Activated CD4-positive, alpha-beta memory T cell treated with anti-CD3 and anti-CD28 coated beads, Interleukin-2, amount 10 ng/mL, durations not matched to agents 7 days and 5 days (primary cell): ENCODE measurements around the gene PITPNC1. TPM values are rescaled to one million over a fixed set of nuclear protein-coding genes. Genes with fewer than 3 reads are reported as not detected.
A peak's percentile ranks its signal among the peaks of the same experiment; 100 is the strongest.
"Not testable (repeated sequence)": the region's sequence is repeated elsewhere in the genome, so short reads cannot be mapped to it uniquely, and the experiment has no call there.

Experiments
- CTCF ChIA-PET: fragments of 350-600 bp; sonication (Branson Sonifier 250); formaldehyde crosslinking; loops from one replicate; lab custom pipeline; 2021; ENCODE audit warnings: antibody characterized with exemption, inconsistent platforms; lab: Charles Lee
- POLR2A ChIA-PET: fragments of 350-600 bp; sonication (Branson Sonifier 250); formaldehyde crosslinking; loops from one replicate; lab custom pipeline; 2021; ENCODE audit warnings: antibody characterized with exemption; lab: Charles Lee
- DNase-seq: peaks from one replicate; pipeline ENCODE4 v3.0.0-alpha.2; 2020
- H3K27ac Mint-ChIP-seq: one replicate; pipeline ENCODE4 v1.8.0; 2021; ENCODE audit warnings: mild to moderate bottlenecking, mixed read lengths
- H3K27me3 Mint-ChIP-seq: one replicate; pipeline ENCODE4 v1.8.0; 2021; ENCODE audit warnings: mixed read lengths
- H3K36me3 Mint-ChIP-seq: one replicate; pipeline ENCODE4 v1.8.0; 2021; ENCODE audit warnings: low read depth, mixed read lengths
- H3K4me1 Mint-ChIP-seq: one replicate; pipeline ENCODE4 v1.8.0; 2021; ENCODE audit warnings: mixed read lengths
- H3K4me3 Mint-ChIP-seq: one replicate; pipeline ENCODE4 v1.8.0; 2021; ENCODE audit warnings: mild to moderate bottlenecking, mixed read lengths
- H3K9me3 Mint-ChIP-seq: one replicate; pipeline ENCODE4 v1.8.0; 2021; ENCODE audit warnings: mixed read lengths
- total RNA-seq, 2 experiments: library from RNA; stranded (reverse); gene quantifications; one replicate each; pipeline ENCODE4 v1.2.3, GENCODE V29; 2021

Gene PITPNC1
- total RNA-seq, 2 experiments from 2014 or later, result 29.1 to 31.1 TPM

- H3K4me1 Mint-ChIP-seq, H3K4me3 Mint-ChIP-seq, H3K27ac Mint-ChIP-seq, H3K27me3 Mint-ChIP-seq, POLR2A ChIA-PET, H3K9me3 Mint-ChIP-seq, DNase-seq, CTCF ChIA-PET, H3K36me3 Mint-ChIP-seq: not testable (repeated sequence)
These were observed 201.8 kb downstream of the PITPNC1 start for GRCh38 chr17:67578679-67579405.

- Mint-ChIP-seq H3K27ac (no peak overlapping the region), H3K4me1 (peaks cover 4% of the 10 kb centered on the region), H3K36me3 (no peaks in the 10 kb centered on the region), H3K9me3 (no peaks in the 10 kb centered on the region), H3K27me3 (no peaks in the 10 kb centered on the region), H3K4me3 (no peak overlapping the region)
- ChIA-PET POLR2A (interaction anchor here (0.6 kb wide), 1 partner anchor 82 kb away, joined by 4 read pairs; no protein-coding TSS in a partner anchor), CTCF (interaction anchor here (1.4 kb wide), 1 partner anchor 20 kb away, joined by 3 read pairs; no protein-coding TSS in a partner anchor)
- no peak for DNase-seq
These were observed 205.6 kb downstream of the PITPNC1 start for GRCh38 chr17:67582673-67583081.

GRCh38 chr17:67585077-67585602 is 208.1 kb downstream of the PITPNC1 start:
- POLR2A ChIA-PET, result no interaction called here
- Mint-ChIP-seq H3K27ac (no peak overlapping the region), H3K9me3 (no peaks in the 10 kb centered on the region), H3K4me1 (no peaks in the 10 kb centered on the region), H3K4me3 (no peak overlapping the region), H3K36me3 (no peaks in the 10 kb centered on the region), H3K27me3 (no peaks in the 10 kb centered on the region)
- CTCF ChIA-PET, result no interaction called here
- no peak for DNase-seq

DNA sequence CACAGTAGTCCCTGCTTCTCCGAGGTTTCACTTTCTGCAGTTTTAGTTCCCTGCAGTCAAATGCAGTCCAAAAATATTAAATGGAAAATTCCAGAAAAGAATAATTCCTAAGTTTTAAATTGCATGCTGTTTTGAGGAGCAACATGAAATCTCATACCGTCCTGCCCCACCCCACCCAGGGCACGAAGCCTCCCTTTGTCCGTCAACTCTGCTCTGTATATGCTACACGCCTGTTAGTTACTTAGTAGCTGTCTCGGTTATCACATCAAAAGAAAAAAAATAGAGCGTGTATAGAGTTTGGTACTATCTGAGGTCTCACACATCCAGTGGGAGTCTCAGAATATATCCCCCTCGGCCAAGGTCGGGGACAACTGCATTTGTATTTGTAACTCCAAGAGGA is 211.2 kb downstream of the PITPNC1 start:
- Mint-ChIP-seq H3K4me1 (no peaks in the 10 kb centered on the region), H3K27me3 (no peaks in the 10 kb centered on the region), H3K36me3 (no peaks in the 10 kb centered on the region), H3K9me3 (no peaks in the 10 kb centered on the region), H3K27ac (no peak overlapping the region), H3K4me3 (no peak overlapping the region)
- ChIA-PET POLR2A (no interaction called here), CTCF (no interaction called here)
- no peak for DNase-seq

DNA sequence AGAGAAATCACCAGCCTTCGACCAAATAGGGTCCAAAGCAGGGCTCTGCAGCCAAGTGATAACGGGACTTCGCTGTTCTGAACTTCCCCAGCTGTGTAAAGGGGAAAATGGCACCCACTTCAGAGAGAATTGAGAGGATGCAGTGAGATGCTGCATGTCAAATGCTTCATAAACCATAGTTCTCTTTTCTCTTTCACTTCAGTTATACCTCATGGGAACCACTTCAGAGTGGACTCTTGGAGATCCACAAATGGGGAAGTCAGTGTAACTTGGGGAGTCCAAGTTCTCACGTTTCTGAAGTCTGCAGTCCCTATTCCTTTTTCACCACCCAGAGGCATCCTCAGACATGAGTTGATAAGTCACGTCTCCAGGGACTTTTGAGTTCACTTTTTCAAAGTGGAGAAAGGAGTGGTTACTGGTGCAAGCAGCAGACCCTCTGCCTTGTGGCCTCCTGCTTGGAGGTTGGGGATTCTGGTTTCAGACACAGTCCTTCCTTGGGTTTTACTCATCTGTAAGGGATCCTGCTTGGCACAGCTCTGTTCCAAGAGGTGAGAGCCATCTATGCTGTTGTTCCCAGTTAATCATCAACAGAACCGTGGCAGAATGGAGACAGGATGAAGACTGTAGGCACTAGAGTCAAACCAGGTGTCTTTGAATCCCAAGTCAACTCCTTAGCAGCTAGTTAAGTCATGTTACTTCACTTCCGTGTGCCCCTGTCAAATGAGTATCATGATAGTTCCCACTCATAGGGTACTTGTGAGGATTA is 217.2 kb downstream of the PITPNC1 start:
- H3K9me3 Mint-ChIP-seq, result no peaks in the 10 kb centered on the region
- CTCF ChIA-PET, result no interaction called here
- POLR2A ChIA-PET, result interaction anchor here (1.6 kb wide), 1 partner anchor 14 kb away, joined by 5 read pairs; no protein-coding TSS in a partner anchor
- DNase-seq, result no peak
- H3K36me3 Mint-ChIP-seq, result no peaks in the 10 kb centered on the region
- no peaks in the 10 kb centered on the region for H3K4me1 Mint-ChIP-seq
- no peak overlapping the region for H3K27ac Mint-ChIP-seq
- no peaks in the 10 kb centered on the region for H3K27me3 Mint-ChIP-seq
- H3K4me3 Mint-ChIP-seq, result no peak overlapping the region

DNA sequence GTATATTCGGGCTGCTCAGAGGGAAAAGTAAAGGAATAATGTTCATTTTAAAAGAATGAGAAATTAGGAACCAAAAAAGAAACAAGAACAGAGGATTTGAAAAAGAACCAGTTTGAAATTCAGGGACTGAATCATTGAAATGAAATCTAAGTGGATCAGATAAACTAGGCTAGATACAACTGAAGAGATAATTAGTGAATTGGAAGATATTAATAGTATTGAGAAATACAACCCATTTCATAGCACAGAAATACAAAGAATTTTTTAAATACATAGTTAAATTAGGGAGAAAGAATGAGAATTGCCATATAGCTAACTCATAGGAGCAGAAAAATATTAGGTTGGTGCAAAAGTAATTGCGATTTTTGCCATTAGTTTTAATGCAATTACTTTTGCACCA is 223.3 kb downstream of the PITPNC1 start:
- ChIA-PET POLR2A (no interaction called here), CTCF (interaction anchor here (0.6 to 1.0 kb wide), 3 partner anchors 70 to 225 kb away, joined by 3 to 6 read pairs (median 3); no protein-coding TSS in a partner anchor)
- no peak for DNase-seq
- Mint-ChIP-seq H3K4me1 (no peaks in the 10 kb centered on the region), H3K36me3 (no peaks in the 10 kb centered on the region), H3K9me3 (no peaks in the 10 kb centered on the region), H3K27ac (no peak overlapping the region), H3K4me3 (no peak overlapping the region), H3K27me3 (no peaks in the 10 kb centered on the region)

GRCh38 chr17:67601897-67602296 is 224.8 kb downstream of the PITPNC1 start:
- ChIA-PET CTCF (interaction anchor here (0.6 to 2.6 kb wide), 5 partner anchors 41 to 227 kb away, joined by 3 to 17 read pairs (median 5); no protein-coding TSS in a partner anchor), POLR2A (interaction anchor here (0.8 kb wide), 1 partner anchor 9 kb away, joined by 3 read pairs; no protein-coding TSS in a partner anchor)
- no peak overlapping the region for H3K4me3 Mint-ChIP-seq
- H3K27ac Mint-ChIP-seq, result no peak overlapping the region
- no peaks in the 10 kb centered on the region for H3K27me3 Mint-ChIP-seq
- H3K36me3 Mint-ChIP-seq, result no peaks in the 10 kb centered on the region
- no peak for DNase-seq
- H3K9me3 Mint-ChIP-seq, result no peaks in the 10 kb centered on the region
- no peaks in the 10 kb centered on the region for H3K4me1 Mint-ChIP-seq

DNA sequence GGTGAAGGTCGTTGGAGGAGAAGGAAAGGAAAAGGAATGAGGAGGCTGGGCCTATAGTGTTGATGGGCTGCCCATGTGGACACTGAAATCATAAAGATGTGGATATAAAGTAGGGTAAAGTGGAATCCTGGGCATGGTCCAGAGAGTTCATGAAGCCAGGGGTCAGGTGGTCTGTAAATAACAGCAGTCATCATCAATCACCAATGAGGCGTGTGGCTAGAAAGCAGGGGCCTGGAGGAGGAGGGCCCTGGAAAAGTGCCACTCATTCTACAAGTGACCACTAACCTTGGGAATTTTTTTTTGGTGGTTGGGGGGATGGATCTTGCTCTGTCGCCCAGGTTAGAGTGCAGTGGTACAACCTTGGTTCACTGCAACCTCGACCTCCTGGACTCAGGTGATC is 225.4 kb downstream of the PITPNC1 start:
- POLR2A ChIA-PET, result no interaction called here

DNA sequence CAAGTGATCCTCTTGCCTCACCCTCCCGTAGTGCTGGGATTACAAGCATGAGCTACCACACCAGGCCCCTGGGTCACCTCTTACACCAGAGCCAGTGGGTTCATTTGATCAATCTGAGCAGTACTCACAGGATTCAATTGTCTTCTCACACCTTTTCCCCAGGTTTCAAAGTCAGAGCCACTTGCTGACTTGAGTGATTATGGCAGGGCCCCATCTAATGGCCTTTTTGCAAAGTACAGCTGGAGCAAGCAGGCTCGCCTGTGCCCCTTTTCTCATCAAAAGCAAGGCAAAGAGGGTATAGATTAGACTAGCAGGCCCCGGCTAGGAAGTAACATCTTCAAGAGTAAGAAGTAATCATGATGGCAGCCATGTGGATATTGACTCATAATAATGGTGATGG is 225.9 kb downstream of the PITPNC1 start:
- no peaks in the 10 kb centered on the region for H3K36me3 Mint-ChIP-seq
- ChIA-PET CTCF (interaction anchor here (1.3 to 2.6 kb wide), 4 partner anchors 106 to 228 kb away, joined by 3 to 17 read pairs (median 7); no protein-coding TSS in a partner anchor), POLR2A (interaction anchor here (0.6 kb wide), 1 partner anchor 227 kb away, joined by 3 read pairs; no protein-coding TSS in a partner anchor)
- H3K4me3 Mint-ChIP-seq, result no peak overlapping the region
- H3K27me3 Mint-ChIP-seq, result no peaks in the 10 kb centered on the region
- H3K4me1 Mint-ChIP-seq, result no peaks in the 10 kb centered on the region
- peak; percentile 54 for DNase-seq
- H3K9me3 Mint-ChIP-seq, result no peaks in the 10 kb centered on the region
- H3K27ac Mint-ChIP-seq, result no peak overlapping the region

More for the DNA sequence above, 225.4 kb downstream of the PITPNC1 start:
- no peaks in the 10 kb centered on the region for H3K4me1 Mint-ChIP-seq
- no peak overlapping the region for H3K27ac Mint-ChIP-seq
- no peak for DNase-seq
- H3K27me3 Mint-ChIP-seq, result no peaks in the 10 kb centered on the region
- H3K9me3 Mint-ChIP-seq, result no peaks in the 10 kb centered on the region
- H3K4me3 Mint-ChIP-seq, result no peak overlapping the region
- H3K36me3 Mint-ChIP-seq, result no peaks in the 10 kb centered on the region
- CTCF ChIA-PET, result interaction anchor here (0.6 to 2.6 kb wide), 5 partner anchors 42 to 227 kb away, joined by 3 to 17 read pairs (median 6); no protein-coding TSS in a partner anchor

DNA sequence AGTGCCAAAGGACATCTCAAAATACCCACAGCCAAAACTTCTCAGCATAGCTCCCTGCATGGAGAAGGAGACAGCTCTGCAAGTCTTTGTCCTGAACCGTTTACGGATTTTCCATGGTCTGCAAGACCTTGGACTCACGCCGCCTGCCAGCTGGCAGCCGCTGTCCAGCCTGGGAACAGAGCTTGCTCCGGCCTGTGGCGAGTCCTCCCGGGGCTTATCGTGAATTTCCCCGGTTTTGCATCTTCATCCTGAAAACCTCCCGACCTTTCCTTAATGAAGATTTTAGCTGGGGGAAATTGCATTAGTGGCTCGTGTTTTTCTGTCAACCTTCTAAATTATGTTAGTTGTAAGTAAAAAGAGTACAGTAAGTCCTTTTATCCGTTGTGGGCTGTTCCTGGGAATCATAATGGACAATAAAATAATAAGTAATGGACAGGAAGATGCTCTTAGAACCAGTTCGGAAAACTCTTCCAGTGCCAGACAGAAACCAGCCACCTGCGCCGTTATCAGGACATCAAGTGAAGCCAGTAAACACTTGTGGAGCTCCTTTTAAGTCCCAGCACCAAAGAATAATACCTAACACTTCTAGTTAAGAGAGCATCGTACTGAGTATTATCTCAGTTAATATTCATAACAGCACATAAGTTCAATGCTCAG is 228.3 kb downstream of the PITPNC1 start:
- no peak overlapping the region for H3K4me3 Mint-ChIP-seq
- no peaks in the 10 kb centered on the region for H3K4me1 Mint-ChIP-seq
- no peak overlapping the region for H3K27ac Mint-ChIP-seq
- no peaks in the 10 kb centered on the region for H3K9me3 Mint-ChIP-seq
- CTCF ChIA-PET, result no interaction called here
- POLR2A ChIA-PET, result interaction anchor here (1.0 kb wide), 1 partner anchor 246 kb away, joined by 3 read pairs; no protein-coding TSS in a partner anchor
- H3K36me3 Mint-ChIP-seq, result no peaks in the 10 kb centered on the region
- no peak for DNase-seq
- no peaks in the 10 kb centered on the region for H3K27me3 Mint-ChIP-seq

DNA sequence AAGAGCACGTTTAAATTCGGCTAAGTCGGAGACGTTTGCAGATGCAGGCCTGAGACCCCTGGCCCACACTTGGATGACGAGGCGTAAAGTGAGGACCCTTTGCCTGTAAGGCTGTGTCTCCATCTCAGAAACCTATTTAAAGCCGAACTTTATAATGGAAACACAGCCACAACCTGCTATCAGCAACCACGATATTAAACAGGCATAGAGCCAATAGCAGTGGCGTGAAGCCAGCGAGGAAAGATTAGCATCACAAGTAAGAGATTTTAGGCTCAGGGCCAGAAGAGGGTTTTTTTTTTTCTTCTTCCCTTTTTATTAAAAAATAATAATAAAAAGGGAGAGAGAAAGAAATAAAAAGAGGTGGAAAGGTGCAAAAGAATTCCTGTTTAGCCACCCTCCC is 229.4 kb downstream of the PITPNC1 start:
- Mint-ChIP-seq H3K36me3 (no peaks in the 10 kb centered on the region), H3K27me3 (no peaks in the 10 kb centered on the region), H3K9me3 (no peaks in the 10 kb centered on the region), H3K4me1 (no peaks in the 10 kb centered on the region), H3K27ac (no peak overlapping the region), H3K4me3 (no peak overlapping the region)
- DNase-seq, result no peak
- ChIA-PET POLR2A (no interaction called here), CTCF (interaction anchor here (1.6 kb wide), 1 partner anchor 231 kb away, joined by 7 read pairs; no protein-coding TSS in a partner anchor)

GRCh38 chr17:67606896-67607604 is 230.0 kb downstream of the PITPNC1 start:
- no peak for DNase-seq
- H3K4me3 Mint-ChIP-seq, result no peak overlapping the region
- no peaks in the 10 kb centered on the region for H3K4me1 Mint-ChIP-seq
- POLR2A ChIA-PET, result no interaction called here
- CTCF ChIA-PET, result interaction anchor here (1.6 kb wide), 1 partner anchor 231 kb away, joined by 7 read pairs; no protein-coding TSS in a partner anchor
- H3K36me3 Mint-ChIP-seq, result no peaks in the 10 kb centered on the region
- no peaks in the 10 kb centered on the region for H3K27me3 Mint-ChIP-seq
- no peaks in the 10 kb centered on the region for H3K9me3 Mint-ChIP-seq
- no peak overlapping the region for H3K27ac Mint-ChIP-seq
